Activated CD8-positive, alpha-beta T cell treated with anti-CD3 and anti-CD28 coated beads for 36 hours (primary cell): ENCODE measurements around the gene EIF4E1B. TPM values are rescaled to one million over a fixed set of nuclear protein-coding genes. Genes with fewer than 3 reads are reported as not detected.

ENCODE experiments used
- ATAC-seq: fragments of 200-7000 bp; cut with Tn5 transposase; one replicate; pipeline ENCODE4 v1.10.0; 2021; ENCODE audit warnings: mild to moderate bottlenecking, moderate library complexity
- CTCF ChIA-PET: fragments of 350-600 bp; sonication (Branson Sonifier 250); formaldehyde crosslinking; loops from one replicate; lab custom pipeline; 2021; ENCODE audit warnings: antibody characterized with exemption; lab: Charles Lee
- POLR2A ChIA-PET: fragments of 350-600 bp; sonication (Branson Sonifier 250); formaldehyde crosslinking; loops from one replicate; lab custom pipeline; 2021; ENCODE audit warnings: antibody characterized with exemption; lab: Charles Lee
- DNase-seq: peaks from one replicate; pipeline ENCODE4 v3.0.0-alpha.2; 2020
- H3K27ac Mint-ChIP-seq: one replicate; pipeline ENCODE4 v1.8.0; 2021; ENCODE audit warnings: mild to moderate bottlenecking, mixed read lengths
- H3K27me3 Mint-ChIP-seq: one replicate; pipeline ENCODE4 v1.8.0; 2021; ENCODE audit warnings: mixed read lengths
- H3K36me3 Mint-ChIP-seq: one replicate; pipeline ENCODE4 v1.8.0; 2021; ENCODE audit warnings: low read depth, mixed read lengths
- H3K4me1 Mint-ChIP-seq: one replicate; pipeline ENCODE4 v1.8.0; 2021; ENCODE audit warnings: low read depth, mixed read lengths
- H3K4me3 Mint-ChIP-seq: one replicate; pipeline ENCODE4 v1.8.0; 2021; ENCODE audit warnings: mild to moderate bottlenecking, moderate library complexity, mixed read lengths
- H3K9me3 Mint-ChIP-seq: one replicate; pipeline ENCODE4 v1.8.0; 2021; ENCODE audit warnings: mixed read lengths
- intact Hi-C: fragments of 100-400 bp; cut with micrococcal nuclease; formaldehyde crosslinking; loops from one replicate; pipeline ENCODE4 v1.10.0; 2022
- total RNA-seq, 2 experiments: library from RNA; stranded (reverse); gene quantifications; one replicate each; pipeline ENCODE4 v1.2.3, GENCODE V29; 2021
- TF ChIP-seq, protein P1 (sequence below): fragments of 200-600 bp; IDR thresholded peaks from one replicate; pipeline ENCODE4 v1.8.0; 2022; ENCODE audit warnings: antibody characterized with exemption, mild to moderate bottlenecking

EIF4E1B gene, protein sequence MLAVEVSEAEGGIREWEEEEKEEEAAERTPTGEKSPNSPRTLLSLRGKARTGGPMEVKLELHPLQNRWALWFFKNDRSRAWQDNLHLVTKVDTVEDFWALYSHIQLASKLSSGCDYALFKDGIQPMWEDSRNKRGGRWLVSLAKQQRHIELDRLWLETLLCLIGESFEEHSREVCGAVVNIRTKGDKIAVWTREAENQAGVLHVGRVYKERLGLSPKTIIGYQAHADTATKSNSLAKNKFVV
- total RNA-seq = not detected

DNA sequence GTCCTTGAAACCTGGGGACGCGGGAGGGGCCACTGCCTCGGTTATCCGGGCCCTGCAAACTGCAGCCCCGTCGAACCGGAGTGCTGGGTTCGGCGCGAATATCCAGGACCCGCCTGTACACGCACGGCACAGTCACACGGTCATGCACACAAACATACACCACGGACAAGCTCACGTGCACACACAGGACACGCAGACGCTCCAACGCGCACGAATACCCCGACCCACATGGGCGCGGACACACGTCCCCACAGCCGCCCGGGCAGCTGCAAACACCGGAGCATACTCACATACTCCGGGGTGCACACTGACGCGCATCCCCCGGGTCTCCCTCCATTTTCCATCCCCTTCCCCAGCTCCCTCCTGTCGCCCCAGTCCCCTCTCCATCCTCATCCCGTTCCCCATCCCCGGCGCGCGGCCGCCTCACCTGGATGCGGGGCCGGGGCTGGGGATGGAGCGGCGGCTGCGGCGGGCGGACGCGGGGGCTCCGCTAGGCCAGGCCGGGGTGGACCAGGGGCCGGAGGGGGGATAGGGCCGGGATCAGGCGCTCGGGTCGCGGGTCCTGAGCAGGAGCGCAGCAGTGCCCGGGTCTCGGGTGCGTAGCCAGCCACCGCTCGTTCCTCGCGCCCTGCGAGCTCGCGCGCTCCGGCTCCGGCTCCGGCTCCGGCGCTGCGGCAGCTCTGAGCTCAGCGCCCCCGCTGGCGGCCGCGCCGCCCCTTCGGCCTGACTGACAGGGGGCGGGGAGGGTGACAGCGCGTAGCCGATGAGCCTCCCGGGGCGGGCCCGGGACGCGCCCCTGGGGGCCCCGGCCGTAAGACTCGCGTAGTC, at the start of gene EIF4E1B, which contains the start of gene SNCB:
TSS of gene EIF4E1B (plus strand) at position 823 of the 828 bp plus-strand sequence. CDS start 12,113 bp downstream, outside the sequence.
TSS of gene SNCB (minus strand) at position 682 of the 828 bp plus-strand sequence. CDS start 880 bp downstream, outside the sequence.
- peaks cover 17% of the 10 kb centered on the region for H3K4me1 Mint-ChIP-seq
- POLR2A ChIA-PET = interaction anchor here (1.0 to 1.4 kb wide), 3 partner anchors 9 to 39 kb away, joined by 3 to 4 read pairs (median 3); partner anchors contain the start of gene TSPAN17
- no peak within 1 kb of the TSS for H3K27ac Mint-ChIP-seq
- CTCF ChIA-PET = interaction anchor here (0.7 to 2.8 kb wide), 13 partner anchors 8 to 271 kb away, joined by 3 to 9 read pairs (median 5); partner anchors contain the start of gene TSPAN17
- DNase-seq (peak; percentile 76), ATAC-seq (peak; percentile 97)
- no peaks in the 10 kb centered on the region for H3K9me3 Mint-ChIP-seq
- intact Hi-C loops = no loop called here
- H3K4me3 Mint-ChIP-seq = peak within 1 kb of the TSS; percentile 32
- no peaks in the 10 kb centered on the region for H3K36me3 Mint-ChIP-seq
- peaks cover 61% of the 10 kb centered on the region for H3K27me3 Mint-ChIP-seq
- TF ChIP-seq, protein P1, sequence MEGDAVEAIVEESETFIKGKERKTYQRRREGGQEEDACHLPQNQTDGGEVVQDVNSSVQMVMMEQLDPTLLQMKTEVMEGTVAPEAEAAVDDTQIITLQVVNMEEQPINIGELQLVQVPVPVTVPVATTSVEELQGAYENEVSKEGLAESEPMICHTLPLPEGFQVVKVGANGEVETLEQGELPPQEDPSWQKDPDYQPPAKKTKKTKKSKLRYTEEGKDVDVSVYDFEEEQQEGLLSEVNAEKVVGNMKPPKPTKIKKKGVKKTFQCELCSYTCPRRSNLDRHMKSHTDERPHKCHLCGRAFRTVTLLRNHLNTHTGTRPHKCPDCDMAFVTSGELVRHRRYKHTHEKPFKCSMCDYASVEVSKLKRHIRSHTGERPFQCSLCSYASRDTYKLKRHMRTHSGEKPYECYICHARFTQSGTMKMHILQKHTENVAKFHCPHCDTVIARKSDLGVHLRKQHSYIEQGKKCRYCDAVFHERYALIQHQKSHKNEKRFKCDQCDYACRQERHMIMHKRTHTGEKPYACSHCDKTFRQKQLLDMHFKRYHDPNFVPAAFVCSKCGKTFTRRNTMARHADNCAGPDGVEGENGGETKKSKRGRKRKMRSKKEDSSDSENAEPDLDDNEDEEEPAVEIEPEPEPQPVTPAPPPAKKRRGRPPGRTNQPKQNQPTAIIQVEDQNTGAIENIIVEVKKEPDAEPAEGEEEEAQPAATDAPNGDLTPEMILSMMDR = no peak

DNA sequence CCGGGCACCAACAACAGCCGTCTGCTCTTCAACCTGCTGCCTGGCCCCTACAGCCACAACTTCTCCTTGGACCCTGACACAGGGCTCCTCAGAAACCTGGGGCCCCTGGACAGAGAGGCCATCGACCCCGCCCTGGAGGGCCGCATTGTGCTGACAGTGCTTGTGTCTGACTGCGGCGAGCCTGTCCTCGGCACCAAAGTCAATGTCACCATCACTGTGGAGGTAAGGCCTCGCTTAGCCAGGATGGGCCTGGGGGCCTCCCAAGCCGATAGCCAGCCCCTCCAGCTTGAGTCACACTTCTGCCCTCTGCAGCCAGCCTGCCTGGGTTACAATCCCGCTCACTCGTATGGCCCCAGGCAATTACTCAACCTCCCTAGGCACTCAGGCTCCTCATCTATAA, 49.1 kb upstream of the EIF4E1B start:
- intact Hi-C loops = no loop called here
- Mint-ChIP-seq H3K4me1 (no peaks in the 10 kb centered on the region), H3K4me3 (no peak overlapping the region), H3K27me3 (no peaks in the 10 kb centered on the region), H3K9me3 (peaks cover 8% of the 10 kb centered on the region), H3K27ac (no peak overlapping the region), H3K36me3 (no peaks in the 10 kb centered on the region)
- DNase-seq = no peak
- CTCF ChIA-PET = no interaction called here
- TF ChIP-seq, protein P1 = no peak
- POLR2A ChIA-PET = interaction anchor here (0.6 kb wide), 1 partner anchor 1028 kb away, joined by 3 read pairs; no protein-coding TSS in a partner anchor
- ATAC-seq = no peak

DNA sequence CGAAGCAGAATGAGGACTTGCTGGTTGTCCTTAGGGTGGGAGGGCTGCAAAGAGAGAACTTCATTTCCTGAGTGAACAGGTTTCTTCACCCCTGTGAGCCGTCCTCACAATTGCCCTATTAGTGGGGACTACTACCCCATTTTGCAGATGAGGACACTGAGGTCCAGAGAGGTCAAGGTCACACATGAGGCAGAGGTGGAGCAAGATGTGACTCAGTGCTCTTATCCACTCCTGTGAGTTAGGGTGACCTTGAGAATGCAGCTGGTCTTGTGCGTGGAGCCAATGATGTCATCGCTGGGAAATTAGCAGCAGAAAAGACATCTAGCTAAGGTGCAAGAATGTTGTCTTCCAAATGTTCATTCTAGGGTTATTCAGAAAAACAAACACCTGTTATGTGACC, 47.4 kb upstream of the EIF4E1B start:
- H3K4me3 Mint-ChIP-seq = no peak overlapping the region
- no peak overlapping the region for H3K27ac Mint-ChIP-seq
- peaks cover 8% of the 10 kb centered on the region for H3K9me3 Mint-ChIP-seq
- ChIA-PET CTCF (interaction anchor here (1.7 kb wide), 1 partner anchor 9 kb away, joined by 6 read pairs; no protein-coding TSS in a partner anchor), POLR2A (interaction anchor here (0.8 kb wide), 1 partner anchor 10 kb away, joined by 3 read pairs; no protein-coding TSS in a partner anchor)
- intact Hi-C loops = no loop called here
- TF ChIP-seq, protein P1 = no peak
- DNase-seq (no peak), ATAC-seq (no peak)
- H3K27me3 Mint-ChIP-seq = no peaks in the 10 kb centered on the region
- no peaks in the 10 kb centered on the region for H3K36me3 Mint-ChIP-seq
- H3K4me1 Mint-ChIP-seq = no peaks in the 10 kb centered on the region

DNA sequence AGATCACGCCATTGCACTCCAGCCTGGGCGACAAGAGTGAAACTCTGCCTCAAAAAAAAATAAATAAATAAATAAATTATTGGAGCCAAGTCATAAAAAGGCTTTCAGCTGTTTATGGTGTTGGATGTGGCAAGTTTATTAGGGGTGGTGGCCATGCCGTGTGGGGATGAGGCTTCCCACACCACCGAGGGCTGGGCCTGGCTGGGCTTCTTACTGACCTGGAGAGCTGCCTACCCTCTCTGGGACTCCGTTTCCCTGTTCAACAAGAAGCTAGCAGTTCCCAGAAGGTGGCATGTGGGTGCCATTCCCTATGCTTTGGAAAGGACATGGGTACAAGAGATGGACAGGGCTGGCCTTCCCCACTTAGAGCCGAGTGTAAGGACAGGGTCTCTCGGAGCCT, 43.1 kb upstream of the EIF4E1B start:
- Mint-ChIP-seq H3K4me1 (no peaks in the 10 kb centered on the region), H3K4me3 (no peak overlapping the region), H3K27me3 (no peaks in the 10 kb centered on the region), H3K9me3 (peaks cover 8% of the 10 kb centered on the region), H3K27ac (no peak overlapping the region), H3K36me3 (no peaks in the 10 kb centered on the region)
- ChIA-PET POLR2A (no interaction called here), CTCF (interaction anchor here (1.2 to 1.7 kb wide), 2 partner anchors 14 to 73 kb away, joined by 4 read pairs; no protein-coding TSS in a partner anchor)
- TF ChIP-seq, protein P1 = no peak
- DNase-seq = no peak
- ATAC-seq = no peak
- intact Hi-C loops = no loop called here
